Adrenal gland (tissue), 12 donors: ENCODE measurements around the gene HSP90AA1. TPM values are rescaled to one million over a fixed set of nuclear protein-coding genes. Genes with fewer than 3 reads are reported as not detected.
A peak's percentile ranks its signal among the peaks of the same experiment; 100 is the strongest.

Experiments
- DNase-seq, 7 donors: peaks; one replicate each; pipeline ENCODE4 v3.0.0-alpha.2; 2019 to 2020
- H3K27ac ChIP-seq, 5 donors: fragments of 200-600 bp; sonication (generic) in 4 of 5; 1 replicate in 3 of 5; 2 replicates in 2 of 5; pipeline versions ENCODE4 v1.5.1 to v1.8.0; 2016 to 2020; ENCODE audit warnings: mild to moderate bottlenecking in 1 of 5
- H3K27me3 ChIP-seq: fragments of 200-600 bp; 2 replicates; pipeline ENCODE4 v1.8.0; 2021
- H3K36me3 ChIP-seq, 2 donors: fragments of 200-600 bp; replicated peaks in 1 of 2; 1 replicate in 1 of 2; 2 replicates in 1 of 2; pipeline versions ENCODE4 v1.5.1 to v1.8.0; 2018 to 2022
- H3K4me1 ChIP-seq, 2 donors: fragments of 200-600 bp; replicated peaks in 1 of 2; 1 replicate in 1 of 2; 2 replicates in 1 of 2; pipeline versions ENCODE4 v1.5.1 to v1.8.0; 2018 to 2021
- H3K4me3 ChIP-seq, 4 donors: fragments of 200-600 bp; sonication (generic) in 3 of 4; one replicate each; pipeline ENCODE4 v1.5.1; 2016 to 2018
- H3K9me3 ChIP-seq, 3 donors: fragments of 200-600 bp; sonication (generic) in 1 of 3; replicated peaks in 1 of 3; 1 replicate in 2 of 3; 2 replicates in 1 of 3; pipeline versions ENCODE4 v1.5.1 to v1.8.0; 2016 to 2021
- POLR2A ChIP-seq, 2 donors: fragments of 450-650 bp; IDR thresholded peaks; one replicate each; pipeline ENCODE4 v1.6.1; 2017; ENCODE audit warnings: antibody characterized with exemption in 2 of 2, mild to moderate bottlenecking in 2 of 2, moderate library complexity in 1 of 2
- WGBS, 4 donors: extraction: QIAGEN DNeasy Blood & Tissue Kit in 2 of 4; methylation state at CpG; one replicate each; pipeline versions ENCODE4 v1.1.5 to v1.1.7; 2013 to 2017; 5-methylcytosine and 5-hydroxymethylcytosine counted together
- intact Hi-C, 2 donors: fragments of 100-400 bp; cut with DNase I; formaldehyde crosslinking; loops; one replicate each; pipeline versions ENCODE4 v1.14.1 to v1.15.0; 2022 to 2023
- polyA plus RNA-seq, 3 donors: library from polyadenylated mRNA; stranded (reverse); fragments of 200-250 nt in 2 of 3; fragments of 350-450 nt in 1 of 3; fragmentation: Illumina TruSeq in 1 of 3; extraction: RNeasy Lipid Tissue Mini Kit (QIAGEN cat#74804) in 1 of 3; gene quantifications; one replicate each; pipeline ENCODE4 v1.2.3, GENCODE V29; 2013 to 2014
- total RNA-seq, 9 donors: library from RNA; depleted of rRNA in 4 of 9; stranded (reverse); fragments of >200 nt in 4 of 9; fragments of 120-200 nt in 1 of 9; fragmentation: NEBNext Ultra II Directional in 1 of 9; extraction: Animal tissue kit (Norgen Biotek cat#: 25700) in 1 of 9; gene quantifications; one replicate each; pipeline versions ENCODE4 v1.1.0 to v1.2.4, GENCODE V29; 2013 to 2023
- TF ChIP-seq, protein P1 (sequence below), 6 experiments: fragments of 450-650 bp in 4 of 6; fragments of 200-600 bp in 2 of 6; sonication (generic) in 1 of 6; IDR thresholded peaks; 1 replicate in 5 of 6; 2 replicates in 1 of 6; pipeline versions ENCODE4 v1.5.1 to v1.8.0; 2016 to 2021; ENCODE audit warnings: antibody characterized with exemption in 6 of 6, mild to moderate bottlenecking in 2 of 6, moderate library complexity in 1 of 6
- donor health status: healthy with polysubstance abuse.
- donor health status: Bipolar disorder and iron deficiency.
- donor health status: DM: yes; HTN: yes; CAD: no.
- donor health status: DM: no; HTN: no; CAD: no.
- donor health status: DM: no; HTN: no; CAD: no.
- donor health status: DM: yes; HTN: yes; CAD: no.

HSP90AA1 gene
- total and polyA plus RNA-seq, 12 donors = 272 to 1,666 (median 406) TPM

DNA sequence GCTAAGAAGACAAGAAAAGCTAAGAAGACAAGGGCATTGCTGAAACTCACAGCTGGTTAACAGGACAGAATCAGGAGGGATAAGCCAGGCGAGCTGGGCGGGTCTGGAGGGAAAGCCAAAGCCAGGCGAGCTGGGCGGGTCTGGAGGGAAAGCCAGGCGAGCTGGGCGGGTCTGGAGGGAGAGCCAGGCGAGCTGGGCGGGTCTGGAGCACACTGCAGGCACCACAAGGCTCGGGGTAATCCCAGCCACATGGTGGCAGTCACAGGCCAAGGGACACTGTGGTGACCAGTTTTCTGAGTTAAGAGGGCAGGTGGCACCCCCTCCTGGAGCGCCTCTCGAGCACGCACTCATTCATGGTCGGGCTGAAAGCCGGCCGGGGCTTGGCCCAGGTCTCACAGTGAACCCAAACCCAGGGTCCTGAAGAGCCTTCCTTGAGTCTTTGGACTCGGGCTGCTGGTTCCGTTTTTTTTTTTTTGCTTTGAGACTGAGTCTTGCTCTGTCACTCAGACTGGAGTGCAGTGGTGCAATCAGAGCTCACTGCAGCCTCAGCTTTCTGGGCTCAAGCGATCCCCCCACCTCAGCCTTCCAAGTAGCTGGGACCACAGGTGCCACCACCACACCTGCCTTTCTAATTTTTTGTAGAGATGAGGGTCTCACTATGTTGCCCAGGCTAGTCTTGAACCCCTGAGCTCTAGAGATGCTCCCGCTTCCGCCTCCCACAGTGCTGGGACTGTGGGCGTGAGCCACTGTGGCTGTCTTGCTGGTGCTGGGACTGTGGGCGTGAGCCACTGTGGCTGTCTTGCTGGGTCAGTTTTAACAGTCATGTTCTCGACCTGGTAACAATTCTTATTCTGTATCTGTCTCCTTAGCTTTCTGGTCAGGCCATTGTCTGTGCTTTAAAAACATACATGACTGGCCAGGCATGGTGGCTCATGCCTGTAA, 40.2 kb downstream of the HSP90AA1 start:
- WGBS, 4 donors = 40 to 52% (median 45%) methylated on average over 14 to 23 of the region's 23 CpGs
- H3K27ac ChIP-seq = peak overlapping the region in 2 of 5 donors; percentile 13 to 60
- no peaks in the 10 kb centered on the region for H3K27me3 ChIP-seq
- H3K4me3 ChIP-seq = no peak overlapping the region
- H3K4me1 ChIP-seq = peaks cover 0 to 8% of the 10 kb centered on the region in 2 donors
- peaks cover 0 to 88% of the 10 kb centered on the region in 2 donors for H3K36me3 ChIP-seq
- intact Hi-C loops = loop anchor here (5.0 kb wide), 2 partner anchors 46 to 51 kb away; no protein-coding TSS in a partner anchor
- no peaks in the 10 kb centered on the region for H3K9me3 ChIP-seq
- TF ChIP-seq, protein P1, sequence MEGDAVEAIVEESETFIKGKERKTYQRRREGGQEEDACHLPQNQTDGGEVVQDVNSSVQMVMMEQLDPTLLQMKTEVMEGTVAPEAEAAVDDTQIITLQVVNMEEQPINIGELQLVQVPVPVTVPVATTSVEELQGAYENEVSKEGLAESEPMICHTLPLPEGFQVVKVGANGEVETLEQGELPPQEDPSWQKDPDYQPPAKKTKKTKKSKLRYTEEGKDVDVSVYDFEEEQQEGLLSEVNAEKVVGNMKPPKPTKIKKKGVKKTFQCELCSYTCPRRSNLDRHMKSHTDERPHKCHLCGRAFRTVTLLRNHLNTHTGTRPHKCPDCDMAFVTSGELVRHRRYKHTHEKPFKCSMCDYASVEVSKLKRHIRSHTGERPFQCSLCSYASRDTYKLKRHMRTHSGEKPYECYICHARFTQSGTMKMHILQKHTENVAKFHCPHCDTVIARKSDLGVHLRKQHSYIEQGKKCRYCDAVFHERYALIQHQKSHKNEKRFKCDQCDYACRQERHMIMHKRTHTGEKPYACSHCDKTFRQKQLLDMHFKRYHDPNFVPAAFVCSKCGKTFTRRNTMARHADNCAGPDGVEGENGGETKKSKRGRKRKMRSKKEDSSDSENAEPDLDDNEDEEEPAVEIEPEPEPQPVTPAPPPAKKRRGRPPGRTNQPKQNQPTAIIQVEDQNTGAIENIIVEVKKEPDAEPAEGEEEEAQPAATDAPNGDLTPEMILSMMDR (IDR thresholded peaks at IDR 0.05) = peak; percentile 28 to 78 (median 60)
- no peak for TF ChIP-seq POLR2A (IDR thresholded peaks at IDR 0.05)
- peak; percentile 88 to 96 (median 95) for DNase-seq

DNA sequence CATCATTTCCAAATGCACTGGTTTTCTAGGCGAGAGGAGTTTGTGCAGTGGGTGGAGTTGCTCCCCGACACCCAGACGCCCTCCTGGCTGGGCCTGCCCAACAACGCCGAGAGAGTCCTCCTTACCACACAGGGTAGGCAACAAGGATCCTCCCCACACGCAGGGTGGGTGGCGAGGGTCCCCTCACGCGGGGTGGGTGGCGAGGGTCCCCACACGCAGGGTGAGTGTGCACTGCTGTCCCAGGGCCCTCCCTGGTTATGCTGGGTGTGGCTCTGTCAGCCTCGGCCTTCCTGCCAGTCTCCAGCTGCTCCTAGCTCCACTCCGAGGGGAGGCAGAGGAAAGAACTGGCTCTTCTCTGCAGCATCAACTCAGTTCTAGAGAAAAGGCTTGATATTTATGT, 42.3 kb downstream of the HSP90AA1 start:
- H3K9me3 ChIP-seq = no peaks in the 10 kb centered on the region
- intact Hi-C loops = no loop called here
- peaks cover 0 to 8% of the 10 kb centered on the region in 2 donors for H3K4me1 ChIP-seq
- H3K36me3 ChIP-seq = peaks cover 0 to 91% of the 10 kb centered on the region in 2 donors
- DNase-seq = no peak
- no peak overlapping the region for H3K27ac ChIP-seq
- no peaks in the 10 kb centered on the region for H3K27me3 ChIP-seq
- WGBS, 4 donors = 80 to 89% (median 87%) methylated on average over 2 to 13 of the region's 13 CpGs
- TF ChIP-seq POLR2A (IDR thresholded peaks at IDR 0.05) = no peak
- TF ChIP-seq, protein P1 (IDR thresholded peaks at IDR 0.05) = no peak
- H3K4me3 ChIP-seq = no peak overlapping the region

DNA sequence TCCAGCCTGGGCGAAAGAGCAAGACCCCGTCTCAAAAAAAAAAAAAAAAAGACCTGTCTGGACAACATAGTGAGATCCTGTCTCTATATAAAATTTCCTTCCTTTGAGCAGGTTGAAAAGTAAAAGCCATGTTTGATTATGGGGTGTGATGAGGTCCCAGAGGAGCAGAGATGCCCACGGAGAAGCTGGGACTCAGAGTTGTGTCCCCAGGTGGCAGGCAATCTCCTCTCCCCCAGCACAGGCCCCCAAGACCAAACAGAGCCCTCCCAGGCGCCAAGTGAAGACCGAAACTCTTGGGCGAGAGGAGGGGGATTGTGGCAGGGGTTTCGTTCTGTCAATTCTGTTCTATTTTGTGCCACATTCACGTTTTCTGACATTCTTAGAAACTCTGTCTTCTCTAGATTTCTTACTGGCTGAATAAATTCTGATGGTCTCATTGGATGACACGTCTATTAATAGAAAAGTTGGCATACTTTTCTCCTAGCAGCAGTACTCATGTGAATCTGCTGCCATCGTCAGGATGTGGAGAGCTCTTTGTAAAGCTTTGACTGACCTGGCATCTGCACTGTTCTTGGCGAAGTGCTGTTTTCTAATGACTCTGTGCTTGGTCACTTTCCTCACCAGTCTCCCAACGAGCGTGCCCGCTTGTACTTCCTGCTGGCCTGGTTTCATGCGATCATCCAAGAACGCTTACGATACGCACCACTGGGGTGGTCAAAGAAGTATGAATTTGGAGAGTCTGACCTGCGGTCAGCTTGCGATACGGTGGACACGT, 43.4 kb downstream of the HSP90AA1 start:
- no peaks in the 10 kb centered on the region for H3K27me3 ChIP-seq
- H3K4me3 ChIP-seq = no peak overlapping the region
- peaks cover 0 to 91% of the 10 kb centered on the region in 2 donors for H3K36me3 ChIP-seq
- H3K27ac ChIP-seq = no peak overlapping the region
- 84 to 89% (median 87%) methylated on average over 22 of the region's 22 CpGs for WGBS, 4 donors
- TF ChIP-seq, protein P1 (IDR thresholded peaks at IDR 0.05) = no peak
- TF ChIP-seq POLR2A (IDR thresholded peaks at IDR 0.05) = no peak
- H3K4me1 ChIP-seq = peaks cover 0 to 8% of the 10 kb centered on the region in 2 donors
- DNase-seq = no peak
- no peaks in the 10 kb centered on the region for H3K9me3 ChIP-seq
- intact Hi-C loops = no loop called here

DNA sequence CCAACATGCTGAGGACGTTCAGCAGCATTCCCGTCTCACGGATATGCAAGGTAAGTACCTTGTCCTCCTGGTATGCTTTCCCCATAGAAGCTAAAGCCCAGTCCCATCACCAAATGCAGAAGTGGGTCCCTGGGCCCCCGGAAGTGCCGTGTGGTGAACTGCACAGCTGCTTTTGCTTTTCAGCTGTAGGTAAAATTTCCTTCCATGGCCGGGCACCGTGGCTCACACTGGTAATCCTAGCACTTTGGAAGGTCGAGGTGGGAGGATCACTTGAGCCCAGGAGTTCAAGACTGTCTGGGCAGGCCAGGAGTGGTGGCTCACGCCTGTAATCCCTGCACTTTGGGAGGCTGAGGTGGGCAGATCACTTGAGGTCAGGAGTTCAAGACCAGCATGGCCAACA, 44.1 kb downstream of the HSP90AA1 start:
- TF ChIP-seq, protein P1 (IDR thresholded peaks at IDR 0.05) = no peak
- no peaks in the 10 kb centered on the region for H3K9me3 ChIP-seq
- H3K4me3 ChIP-seq = no peak overlapping the region
- intact Hi-C loops = no loop called here
- WGBS, 4 donors = 85 to 90% (median 89%) methylated on average over 5 to 9 of the region's 9 CpGs
- peaks cover 0 to 8% of the 10 kb centered on the region in 2 donors for H3K4me1 ChIP-seq
- no peak for DNase-seq
- no peaks in the 10 kb centered on the region for H3K27me3 ChIP-seq
- H3K27ac ChIP-seq = no peak overlapping the region
- H3K36me3 ChIP-seq = peaks cover 0 to 91% of the 10 kb centered on the region in 2 donors
